ENCODE results near the gene CCDC184. TPM values are rescaled to one million over a fixed set of nuclear protein-coding genes. Genes with fewer than 3 reads are reported as not detected.
"Not testable (repeated sequence)": the region's sequence is repeated elsewhere in the genome, so short reads cannot be mapped to it uniquely, and the experiment has no call there.

CCDC184 gene
- polyA plus RNA-seq, 1 donor = 0.25 TPM

GRCh38 chr12:48202766-48203165 is 19.3 kb downstream of the CCDC184 start:
- no peak for DNase-seq

GRCh38 chr12:48203192-48203591 is 19.7 kb downstream of the CCDC184 start, which contains the start of gene OR10AD1:
TSS of gene OR10AD1 (minus strand) at chr12:48203292. CDS start at chr12:48203292, 0 bp downstream.
- no peak for DNase-seq

- DNase-seq = not testable (repeated sequence)
Measured at GRCh38 chr12:48209495-48209894, 26.1 kb downstream of the CCDC184 start.

- no peak for DNase-seq
Measured at GRCh38 chr12:48216785-48217184, 33.3 kb downstream of the CCDC184 start.

- DNase-seq = no peak
Measured at GRCh38 chr12:48219631-48220030, 36.2 kb downstream of the CCDC184 start.

- no peak for DNase-seq
Measured at GRCh38 chr12:48220701-48221100, 37.3 kb downstream of the CCDC184 start.

GRCh38 chr12:48221645-48222044 is 38.2 kb downstream of the CCDC184 start:
- no peak for DNase-seq

DNA sequence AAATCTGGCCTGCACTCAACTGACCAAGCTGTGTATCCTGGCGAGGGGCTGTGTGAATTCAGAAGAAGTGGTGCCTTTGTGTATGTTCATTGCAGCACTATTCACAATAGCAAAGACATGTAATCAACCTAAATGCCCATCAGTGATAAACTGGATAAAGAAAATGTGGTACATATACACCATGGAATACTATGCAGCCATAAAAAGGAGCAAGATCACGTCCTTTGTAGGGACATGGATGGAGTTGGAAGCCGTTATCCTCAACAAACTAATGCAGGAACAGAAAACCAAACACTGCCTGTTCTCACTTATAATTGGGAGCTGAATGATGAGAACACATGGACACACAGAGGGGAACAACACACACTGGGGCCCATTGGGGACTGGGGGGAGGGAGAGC is 41.1 kb downstream of the CCDC184 start:
- DNase-seq = not testable (repeated sequence)

DNA sequence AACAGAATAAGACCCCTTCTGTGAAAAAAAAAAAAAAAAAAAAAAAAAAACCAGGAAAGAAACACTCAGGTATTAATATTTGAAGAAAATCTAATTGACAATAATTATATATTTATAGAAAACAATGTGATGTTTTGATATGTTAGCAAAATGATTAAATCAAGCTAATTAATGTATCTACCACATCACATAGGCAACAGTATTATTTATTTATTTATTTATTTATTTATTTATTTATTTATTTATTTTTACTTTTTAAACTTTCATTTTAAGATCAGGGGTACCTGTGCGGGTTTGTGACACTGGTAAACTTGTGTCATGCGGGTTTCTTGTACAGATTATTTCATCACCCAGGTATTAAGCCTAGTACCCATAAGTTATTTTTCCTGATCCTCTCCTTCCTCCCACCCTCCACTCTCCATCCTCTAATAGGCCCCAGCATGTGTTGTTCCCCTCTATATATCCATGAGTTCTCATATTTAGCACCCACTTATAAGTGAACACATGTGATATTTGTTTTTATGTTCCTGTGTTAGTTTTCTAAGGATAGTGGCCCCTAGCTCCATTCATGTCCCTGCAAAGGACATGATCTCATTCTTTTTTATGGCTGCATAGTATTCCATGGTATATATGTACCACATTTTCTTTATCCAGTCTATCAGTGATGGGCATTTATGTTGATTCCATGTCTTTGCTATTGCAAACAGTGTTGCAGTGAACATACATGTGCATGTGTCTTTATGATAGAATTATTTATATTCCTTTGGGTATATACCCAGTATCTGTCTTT is 47.9 kb downstream of the CCDC184 start:
- DNase-seq = not testable (repeated sequence)

Other genes with a start within 250 kb of the CCDC184 start
- 134 TPM for gene TMEM106C, start 220.0 kb upstream of the CCDC184 start, polyA plus RNA-seq (ENCODE audit: insufficient read length)
- 50.3 TPM for gene COL2A1, start 179.2 kb upstream of the CCDC184 start, polyA plus RNA-seq (ENCODE audit: insufficient read length)
- gene SENP1, start 77.6 kb upstream of the CCDC184 start, polyA plus RNA-seq (ENCODE audit: insufficient read length) = 31.7 TPM
- 134 TPM for gene PFKM, start 64.3 kb upstream of the CCDC184 start, polyA plus RNA-seq (ENCODE audit: insufficient read length)
- 47.0 TPM for gene ASB8, start 26.1 kb upstream of the CCDC184 start, polyA plus RNA-seq (ENCODE audit: insufficient read length)
- gene OR10AD1, start 19.6 kb downstream of the CCDC184 start, polyA plus RNA-seq (ENCODE audit: insufficient read length) = 0.98 TPM
- 32.3 TPM for gene ZNF641, start 167.3 kb downstream of the CCDC184 start, polyA plus RNA-seq (ENCODE audit: insufficient read length)

Data from left kidney (tissue), 2 donors.